HG02588 (cell line): Measurements from ENCODE around the gene SRR.

ENCODE experiments used
- ATAC-seq: cut with Tn5 transposase; IDR thresholded peaks from one replicate; pipeline ENCODE4 v1.9.1; 2021; ENCODE audit warnings: mild to moderate bottlenecking, moderate library complexity; ENCODE audit not compliant: unreplicated experiment

SRR gene

DNA sequence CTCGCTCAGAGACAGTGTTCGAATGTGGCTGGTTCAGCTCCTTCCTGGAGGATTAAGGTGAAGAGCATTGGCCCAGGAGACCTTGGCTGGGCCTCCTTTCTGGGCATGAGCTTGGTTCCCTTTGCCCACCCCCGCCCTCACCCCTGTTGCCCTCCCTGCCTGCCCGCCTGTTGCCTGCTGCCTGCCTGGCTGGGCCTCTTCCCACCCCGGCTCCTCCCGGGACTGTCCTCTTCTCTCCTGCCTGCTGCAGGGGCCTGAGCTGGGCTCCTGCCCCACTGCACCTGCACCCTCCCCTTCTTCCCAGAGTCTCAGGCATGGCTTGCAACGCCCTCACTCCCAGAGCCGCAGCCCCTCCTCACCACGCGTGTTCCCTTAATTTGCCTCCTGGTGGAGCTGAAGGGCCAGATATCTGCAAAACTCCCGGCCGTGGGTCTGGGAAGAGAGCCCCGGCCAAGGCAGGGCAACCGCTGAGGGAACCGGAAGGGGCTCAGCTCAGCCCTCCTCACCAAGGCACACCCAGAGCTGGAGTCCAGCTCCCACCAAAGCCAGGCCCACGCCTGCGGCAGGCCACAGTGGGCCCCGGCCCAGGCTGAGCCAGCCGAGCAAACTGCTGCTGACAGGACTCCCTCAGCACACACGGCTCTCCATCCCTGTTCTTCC, 65.9 kb downstream of the SRR start:
- ATAC-seq, result no peak

DNA sequence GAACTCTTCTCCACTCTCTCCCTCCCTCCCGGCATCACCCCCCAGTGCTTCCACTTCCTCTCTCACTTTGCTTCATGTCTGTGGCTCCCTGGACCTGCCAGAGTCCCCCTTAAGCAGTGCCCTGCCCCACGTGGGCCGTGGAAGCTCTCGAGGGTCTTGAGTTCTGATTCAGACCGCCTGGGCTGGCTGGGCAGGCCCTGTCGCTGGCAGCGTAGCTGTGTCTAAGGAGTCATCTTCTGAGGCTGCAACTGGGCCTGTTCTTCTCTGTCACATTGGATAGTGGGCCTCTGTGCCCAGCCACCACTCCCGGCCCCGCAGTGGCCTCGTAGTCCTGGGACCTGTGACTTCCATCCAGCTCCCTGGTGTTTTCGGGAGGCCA, 66.5 kb downstream of the SRR start:
- no peak for ATAC-seq

DNA sequence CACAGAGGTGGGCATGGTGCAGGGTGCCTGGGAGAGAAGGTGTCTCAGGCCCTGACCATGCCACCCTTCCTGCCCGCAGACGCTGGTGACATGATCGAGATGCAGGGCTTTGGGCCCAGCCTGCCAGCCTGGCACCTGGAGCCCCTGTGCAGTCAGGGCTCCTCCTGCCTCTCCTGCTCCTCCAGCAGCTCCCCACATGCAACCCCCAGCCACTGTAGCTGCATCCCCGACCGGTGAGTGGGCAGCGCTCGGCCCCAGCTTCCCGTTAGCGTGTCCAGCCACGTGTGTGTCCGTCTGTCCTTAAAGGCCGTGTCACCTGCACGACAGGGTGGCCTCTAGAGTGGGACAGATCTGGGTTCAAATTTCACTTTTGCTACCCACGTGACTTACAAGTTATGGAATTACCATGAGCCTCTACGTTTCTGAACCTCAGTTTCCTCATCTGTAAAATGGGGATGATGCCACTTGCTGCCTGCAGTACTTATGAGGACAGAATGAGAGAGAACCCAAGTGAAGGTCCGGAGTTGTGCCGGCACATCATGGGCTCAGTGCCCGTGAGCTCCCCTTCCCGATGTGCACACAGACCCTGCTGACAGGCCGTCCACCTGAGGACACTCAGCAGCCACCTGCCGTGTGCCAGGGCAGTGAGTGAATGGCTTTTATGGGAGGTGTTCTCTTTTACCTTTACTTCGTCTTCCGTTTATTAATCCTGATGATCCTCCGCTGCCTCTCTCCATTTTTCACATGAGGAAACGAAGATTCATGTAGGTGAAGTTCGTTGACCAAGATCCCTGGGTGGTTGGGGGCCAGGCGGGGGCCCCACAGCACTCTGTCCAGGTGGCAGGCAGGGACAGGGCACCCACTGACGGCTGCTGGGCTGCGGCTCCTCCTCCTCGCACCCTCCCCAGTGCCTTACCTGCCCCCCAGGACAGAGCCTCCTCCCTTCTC, 67.7 kb downstream of the SRR start:
- ATAC-seq, result no peak

DNA sequence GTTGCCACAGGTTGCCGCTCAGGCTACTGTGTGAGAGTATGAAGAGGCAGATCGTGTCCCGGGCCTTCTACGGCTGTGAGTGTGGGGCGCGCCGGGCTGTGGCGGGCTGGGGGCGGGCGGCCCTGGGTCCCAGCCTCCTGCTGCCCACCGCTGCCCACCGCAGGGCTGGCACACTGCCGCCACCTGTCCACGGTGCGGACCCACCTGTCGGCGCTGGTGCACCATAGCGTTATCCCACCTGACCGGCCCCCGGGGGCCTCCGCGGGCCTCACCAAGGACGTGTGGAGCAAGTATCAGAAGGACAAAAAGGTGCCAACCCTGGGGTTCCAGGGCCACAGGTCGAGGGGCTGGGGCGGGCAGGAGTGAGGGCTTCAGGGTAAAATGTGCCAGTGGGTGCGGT, 68.4 kb downstream of the SRR start:
- no peak for ATAC-seq

DNA sequence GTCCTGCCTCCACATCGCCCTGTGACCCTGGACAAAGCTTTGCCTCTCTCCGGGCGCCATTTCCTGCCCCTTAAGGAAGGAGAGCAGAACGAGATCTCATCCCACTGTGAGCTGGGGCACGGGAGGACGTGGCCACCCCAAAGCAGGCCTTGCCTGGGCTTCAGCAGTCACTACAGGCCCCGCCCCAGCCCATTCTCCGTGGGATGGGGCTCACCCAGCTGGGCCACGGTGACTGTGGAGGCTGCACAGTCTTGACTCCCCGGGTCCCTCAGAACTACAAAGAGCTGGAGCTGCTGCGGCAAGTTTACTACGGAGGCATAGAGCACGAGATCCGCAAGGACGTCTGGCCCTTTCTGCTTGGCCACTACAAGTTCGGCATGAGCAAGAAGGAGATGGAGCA, 68.9 kb downstream of the SRR start:
- no peak for ATAC-seq

DNA sequence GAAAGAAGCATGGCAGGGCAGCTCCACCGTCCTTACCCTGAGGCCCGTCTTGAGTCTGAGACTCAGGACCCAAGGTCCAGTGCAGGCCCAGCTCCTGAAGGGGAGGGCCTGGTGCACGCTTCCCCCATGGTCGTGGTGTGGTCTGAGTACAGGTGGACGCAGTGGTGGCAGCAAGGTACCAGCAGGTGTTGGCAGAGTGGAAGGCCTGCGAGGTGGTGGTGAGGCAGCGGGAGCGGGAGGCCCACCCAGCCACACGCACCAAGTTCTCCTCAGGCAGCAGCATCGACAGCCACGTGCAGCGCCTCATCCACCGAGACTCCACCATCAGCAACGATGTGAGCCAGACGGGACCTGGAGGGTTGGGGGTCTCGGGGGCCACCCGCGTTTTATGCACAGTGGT, 69.4 kb downstream of the SRR start:
- ATAC-seq, result no peak
